Endothelial cell of umbilical vein (primary cell): ENCODE results near the gene CHSY1. TPM values are rescaled to one million over a fixed set of nuclear protein-coding genes. Genes with fewer than 3 reads are reported as not detected.

Source experiments
- BruUV-seq: library from RNA; stranded (reverse); fragments of 400-500 nt; replicated peaks from 2 replicates; lab custom pipeline; 2021; lab: Mats Ljungman, UMichigan
- CTCF ChIA-PET: fragments of 300-600, 350-600 bp; sonication (Branson Sonifier 250); formaldehyde crosslinking; loops from one replicate; lab custom pipeline; 2021; ENCODE audit warnings: antibody characterized with exemption, inconsistent platforms; lab: Charles Lee
- POLR2A ChIA-PET: fragments of 300-600, 350-600 bp; sonication (Branson Sonifier 250); formaldehyde crosslinking; loops from one replicate; lab custom pipeline; 2021; ENCODE audit warnings: antibody characterized with exemption, inconsistent platforms; lab: Charles Lee
- DNase-seq: peaks from one replicate; pipeline ENCODE4 v3.0.0-alpha.2; 2011; ENCODE audit warnings: low read depth, low spot score
- FAIRE-seq: peaks from 2 replicates; lab custom pipeline; 2011; peaks lifted over from hg19 to GRCh38; lab: Jason Lieb, UNC
- H2AFZ ChIP-seq: 2 replicates; pipeline ENCODE4 v1.6.0; 2012; ENCODE audit warnings: low read depth, low read length, control low read depth, inconsistent platforms
- H3K27ac ChIP-seq: 2 replicates; pipeline ENCODE4 v1.5.1; 2011; ENCODE audit warnings: low read depth, mild to moderate bottlenecking, control low read depth, low read length, moderate library complexity; ENCODE audit not compliant: insufficient read depth
- H3K27me3 ChIP-seq, 2 experiments: 2 replicates each; pipeline versions ENCODE4 v1.6.0 to v1.6.1; 2011; ENCODE audit warnings: low read length in 2 of 2, mixed read lengths in 1 of 2; ENCODE audit not compliant: control insufficient read depth in 2 of 2, insufficient read depth in 2 of 2
- H3K36me3 ChIP-seq, 2 experiments: 2 replicates in 1 of 2; 3 replicates in 1 of 2; pipeline ENCODE4 v1.5.1; 2011; ENCODE audit warnings: low read length in 2 of 2, mild to moderate bottlenecking in 1 of 2, moderate library complexity in 1 of 2; ENCODE audit not compliant: control insufficient read depth in 2 of 2, insufficient read depth in 2 of 2; ENCODE audit errors: extremely low read depth in 1 of 2
- H3K4me1 ChIP-seq: 3 replicates; pipeline ENCODE4 v1.5.1; 2011; ENCODE audit warnings: mild to moderate bottlenecking, low read length; ENCODE audit not compliant: control insufficient read depth, insufficient read depth; ENCODE audit errors: extremely low read depth
- H3K4me2 ChIP-seq: 2 replicates; pipeline ENCODE4 v1.6.1; 2011; ENCODE audit warnings: low read length, control low read depth, mixed read lengths; ENCODE audit not compliant: insufficient read depth
- H3K4me3 ChIP-seq, 3 experiments: fragments of 200-600 bp in 1 of 3; sonication (generic), shearing (Covaris generic) in 1 of 3; replicated peaks in 1 of 3; 2 replicates each; pipeline ENCODE4 v1.5.1; 2011 to 2016; ENCODE audit warnings: control low read depth in 3 of 3, low read length in 3 of 3, mild to moderate bottlenecking in 2 of 3, inconsistent platforms in 1 of 3, low read depth in 1 of 3, moderate library complexity in 1 of 3; ENCODE audit not compliant: insufficient read depth in 1 of 3
- H3K79me2 ChIP-seq: 2 replicates; pipeline ENCODE4 v1.6.0; 2012; ENCODE audit warnings: low read length, inconsistent platforms; ENCODE audit not compliant: control insufficient read depth, insufficient read depth
- H3K9ac ChIP-seq: replicated peaks from 2 replicates; pipeline ENCODE3; 2011; ENCODE audit warnings: low read length, control low read depth; ENCODE audit not compliant: insufficient read depth; ENCODE audit errors: extremely low read depth
- H3K9me1 ChIP-seq: replicated peaks from 3 replicates; pipeline ENCODE4 v1.6.0; 2011; ENCODE audit warnings: mild to moderate bottlenecking, low read length; ENCODE audit not compliant: control insufficient read depth, insufficient read depth; ENCODE audit errors: extremely low read depth
- H3K9me3 ChIP-seq: replicated peaks from 2 replicates; pipeline ENCODE4 v1.5.1; 2012; ENCODE audit warnings: low read length, inconsistent platforms; ENCODE audit not compliant: control insufficient read depth, insufficient read depth
- H4K20me1 ChIP-seq: replicated peaks from 2 replicates; pipeline ENCODE3; 2011; ENCODE audit warnings: mild to moderate bottlenecking, low read length; ENCODE audit not compliant: control insufficient read depth, insufficient read depth; ENCODE audit errors: extremely low read depth
- CTCF ChIP-seq, 2 donors: IDR thresholded peaks; 1 replicate in 1 of 2; 2 replicates in 1 of 2; pipeline ENCODE4 v1.5.1; 2011; ENCODE audit warnings: low read length in 2 of 2, mild to moderate bottlenecking in 2 of 2, moderate library complexity in 2 of 2, control low read depth in 1 of 2, inconsistent platforms in 1 of 2, low read depth in 1 of 2; ENCODE audit not compliant: insufficient read depth in 1 of 2; ENCODE audit errors: extremely low read depth in 1 of 2
- EZH2 ChIP-seq: IDR thresholded peaks from 2 replicates; pipeline ENCODE4 v1.6.1; 2012; ENCODE audit warnings: borderline replicate concordance, low read depth, mild to moderate bottlenecking, moderate library complexity, low read length, inconsistent platforms; ENCODE audit not compliant: severe bottlenecking
- FOS ChIP-seq: IDR thresholded peaks from 2 replicates; pipeline ENCODE4 v1.6.1; 2011; ENCODE audit warnings: mild to moderate bottlenecking, low read length, moderate library complexity, borderline replicate concordance; ENCODE audit not compliant: insufficient read depth
- GATA2 ChIP-seq: IDR thresholded peaks from 2 replicates; pipeline ENCODE4 v1.7.0; 2011; ENCODE audit warnings: low read depth, mild to moderate bottlenecking, moderate library complexity, mixed read lengths, low read length; ENCODE audit not compliant: insufficient read length, insufficient read depth
- JUN ChIP-seq: IDR thresholded peaks from 2 replicates; pipeline ENCODE4 v1.6.1; 2011; ENCODE audit warnings: borderline replicate concordance, low read depth; ENCODE audit not compliant: insufficient read length, insufficient read depth
- MAX ChIP-seq: IDR thresholded peaks from 2 replicates; pipeline ENCODE4 v1.6.1; 2011; ENCODE audit not compliant: insufficient read depth, insufficient read length
- MYC ChIP-seq: IDR thresholded peaks from one replicate; pipeline ENCODE4 v1.6.1; 2011; ENCODE audit warnings: mild to moderate bottlenecking, low read depth, low read length
- POLR2A ChIP-seq: IDR thresholded peaks from 2 replicates; pipeline ENCODE4 v1.6.1; 2012; ENCODE audit warnings: low read depth, mild to moderate bottlenecking, control low read depth, low read length
- POLR2AphosphoS5 ChIP-seq: IDR thresholded peaks from 2 replicates; pipeline ENCODE4 v1.6.1; 2012; ENCODE audit warnings: low read depth, mild to moderate bottlenecking, control low read depth, low read length, moderate library complexity; ENCODE audit not compliant: insufficient read depth
- dilution Hi-C: fragments of 300-500 bp; cut with MboI; formaldehyde crosslinking; loops from one replicate; pipeline ENCODE4 v1.15.0; 2019; ENCODE audit warnings: low sequenced_read_pairs; ENCODE audit not compliant: extremely low pct_ligation_motif_present
- intact Hi-C: fragments of 100-400 bp; cut with micrococcal nuclease; formaldehyde crosslinking; loops from one replicate; pipeline ENCODE4 v1.10.0; 2022
- polyA plus RNA-seq, 4 experiments: library from polyadenylated mRNA; depleted of rRNA in 3 of 4; stranded (reverse) in 3 of 4; unstranded in 1 of 4; fragments of >200 nt; gene quantifications; 2 replicates each; pipeline versions ENCODE4 v1.2.1 to v1.2.3, GENCODE V29; 2011 to 2012; ENCODE audit warnings: missing spikeins in 1 of 4
- total RNA-seq: library from RNA; stranded (reverse); gene quantifications from 2 replicates; pipeline ENCODE4 v1.2.3, GENCODE V29; 2021

The CHSY1 gene
- total and polyA plus RNA-seq, 2 donors (not counting 3 experiments of a cell fraction or from before 2014, with no cell fraction given): 23.7 to 50.8 TPM

DNA sequence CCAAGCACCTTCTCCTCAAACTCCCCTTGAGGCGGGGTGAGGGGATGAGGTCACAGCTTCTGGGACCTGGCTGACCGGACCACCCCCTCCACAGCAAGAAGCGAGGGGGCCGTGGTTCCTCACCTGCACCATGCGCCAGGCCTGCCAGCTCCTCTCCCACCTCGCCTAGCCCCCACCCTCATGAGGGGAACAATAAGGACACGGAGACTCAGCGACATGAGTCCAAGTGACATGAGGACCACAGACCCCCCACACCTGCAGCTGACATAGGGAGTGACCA, 118.7 kb downstream of the CHSY1 start:
- H3K4me1 ChIP-seq: peaks cover 5% of the 10 kb centered on the region
- H3K36me3 ChIP-seq: no peaks in the 10 kb centered on the region
- H3K4me2 ChIP-seq: no peak overlapping the region
- ChIA-PET CTCF (interaction anchor here (0.9 to 1.8 kb wide), 2 partner anchors 8 to 20 kb away, joined by 3 to 5 read pairs; no protein-coding TSS in a partner anchor), POLR2A (no interaction called here)
- H3K9me3 ChIP-seq: no peaks in the 10 kb centered on the region
- H3K27ac ChIP-seq: no peak overlapping the region
- TF ChIP-seq JUN (no peak), FOS (no peak), MYC (no peak), CTCF (IDR thresholded peaks at IDR 0.05; ENCODE audit: extremely low read depth in 1 of 2, insufficient read depth in 1 of 2, low read depth in 1 of 2, low read length in 2 of 2) (no peak), GATA2 (no peak), POLR2AphosphoS5 (no peak), EZH2 (no peak), MAX (no peak), POLR2A (no peak)
- H4K20me1 ChIP-seq: no peaks in the 10 kb centered on the region
- BruUV-seq: no TSS peak
- dilution Hi-C loops: no loop called here
- H2AFZ ChIP-seq: no peak overlapping the region
- no peak overlapping the region for H3K4me3 ChIP-seq
- intact Hi-C loops: no loop called here
- FAIRE-seq (no peak), DNase-seq (no peak)
- no peak overlapping the region for H3K9ac ChIP-seq
- H3K27me3 ChIP-seq: no peaks in the 10 kb centered on the region
- no peaks in the 10 kb centered on the region for H3K79me2 ChIP-seq
- H3K9me1 ChIP-seq: no peaks in the 10 kb centered on the region
